ENCODE measurements around the gene KCTD19. TPM values are rescaled to one million over a fixed set of nuclear protein-coding genes. Genes with fewer than 3 reads are reported as not detected.

KCTD19 gene
- total RNA-seq, 4 donors from 2014 or later, result 0.09 TPM; not detected in 3

DNA sequence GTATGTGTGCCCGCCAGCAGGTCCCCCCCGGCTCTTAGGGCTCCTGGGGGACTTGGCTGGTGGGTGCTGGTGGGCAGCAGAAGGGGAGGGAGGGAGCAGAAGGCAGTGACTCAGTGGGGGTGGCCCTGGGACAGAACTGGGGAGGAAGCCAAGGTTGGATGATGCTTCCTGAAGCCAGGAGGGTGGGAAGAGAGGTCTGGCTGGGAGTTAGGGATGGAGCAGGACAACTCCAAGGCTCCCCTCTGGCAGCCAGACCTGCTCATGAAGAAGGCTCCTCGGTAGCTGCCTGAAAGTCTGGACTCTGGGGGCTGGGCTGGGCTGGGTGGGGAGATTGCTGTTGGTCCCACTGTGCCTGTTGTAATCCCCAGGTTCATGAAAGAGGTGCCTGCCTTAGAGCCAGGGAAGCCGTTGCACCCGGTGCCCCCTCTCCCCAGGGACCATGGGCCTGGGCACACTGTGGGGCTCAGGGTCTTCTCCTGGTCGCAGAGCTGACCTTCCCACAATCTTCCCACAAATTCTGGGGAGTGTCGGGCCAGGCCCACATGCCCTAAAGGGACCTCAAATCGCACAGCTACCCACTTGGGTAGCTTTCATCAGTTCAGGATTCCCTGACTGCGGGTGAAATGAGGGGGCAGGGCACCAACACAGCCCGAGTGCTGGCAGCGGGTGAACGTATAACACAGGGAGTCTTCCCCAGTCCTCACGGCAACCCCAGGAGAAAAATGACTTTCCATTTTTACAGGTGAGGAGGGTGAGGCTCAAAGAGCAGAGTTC, 48.4 kb downstream of the KCTD19 start:
- H3K36me3 ChIP-seq, result peaks cover 0 to 23% (median 6%) of the 10 kb centered on the region in 3 donors
- peak overlapping the region; percentile 53 to 83 (median 70) for H3K4me3 ChIP-seq
- H3K9me3 ChIP-seq, result no peaks in the 10 kb centered on the region
- WGBS, 2 donors, result 39% methylated on average over 11 of the region's 13 CpGs; no CpG with 5 or more reads in 1 of the 2 donors
- peak overlapping the region; percentile 46 to 83 (median 76) for H3K27ac ChIP-seq
- intact Hi-C loops (cut with DNase I), result no loop called here
- H3K4me1 ChIP-seq, result peaks cover 20 to 39% (median 23%) of the 10 kb centered on the region in 3 donors
- TF ChIP-seq POLR2A (IDR thresholded peaks at IDR 0.05), result no peak
- no peaks in the 10 kb centered on the region for H3K27me3 ChIP-seq
- no peak for DNase-seq

- intact Hi-C loops (cut with DNase I), result no loop called here
- peak overlapping the region; percentile 46 to 83 (median 76) for H3K27ac ChIP-seq
- WGBS, 2 donors, result 75 to 89% methylated on average over 3 of the region's 4 CpGs
- H3K9me3 ChIP-seq, result no peaks in the 10 kb centered on the region
- peaks cover 0 to 27% (median 6%) of the 10 kb centered on the region in 3 donors for H3K36me3 ChIP-seq
- TF ChIP-seq POLR2A (IDR thresholded peaks at IDR 0.05), result no peak
- TF ChIP-seq, protein P1, sequence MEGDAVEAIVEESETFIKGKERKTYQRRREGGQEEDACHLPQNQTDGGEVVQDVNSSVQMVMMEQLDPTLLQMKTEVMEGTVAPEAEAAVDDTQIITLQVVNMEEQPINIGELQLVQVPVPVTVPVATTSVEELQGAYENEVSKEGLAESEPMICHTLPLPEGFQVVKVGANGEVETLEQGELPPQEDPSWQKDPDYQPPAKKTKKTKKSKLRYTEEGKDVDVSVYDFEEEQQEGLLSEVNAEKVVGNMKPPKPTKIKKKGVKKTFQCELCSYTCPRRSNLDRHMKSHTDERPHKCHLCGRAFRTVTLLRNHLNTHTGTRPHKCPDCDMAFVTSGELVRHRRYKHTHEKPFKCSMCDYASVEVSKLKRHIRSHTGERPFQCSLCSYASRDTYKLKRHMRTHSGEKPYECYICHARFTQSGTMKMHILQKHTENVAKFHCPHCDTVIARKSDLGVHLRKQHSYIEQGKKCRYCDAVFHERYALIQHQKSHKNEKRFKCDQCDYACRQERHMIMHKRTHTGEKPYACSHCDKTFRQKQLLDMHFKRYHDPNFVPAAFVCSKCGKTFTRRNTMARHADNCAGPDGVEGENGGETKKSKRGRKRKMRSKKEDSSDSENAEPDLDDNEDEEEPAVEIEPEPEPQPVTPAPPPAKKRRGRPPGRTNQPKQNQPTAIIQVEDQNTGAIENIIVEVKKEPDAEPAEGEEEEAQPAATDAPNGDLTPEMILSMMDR (IDR thresholded peaks at IDR 0.05), result no peak
- no peak for DNase-seq
- peaks cover 20 to 39% (median 23%) of the 10 kb centered on the region in 3 donors for H3K4me1 ChIP-seq
- peak overlapping the region in 1 of 4 donors; percentile 78 for H3K4me3 ChIP-seq
- no peaks in the 10 kb centered on the region for H3K27me3 ChIP-seq
Measured at GRCh38 chr16:67277294-67277998, 49.1 kb downstream of the KCTD19 start.

- Histone ChIP-seq H3K27me3 (no peaks in the 10 kb centered on the region), H3K4me1 (peaks cover 20 to 37% (median 23%) of the 10 kb centered on the region in 3 donors), H3K27ac (no peak overlapping the region), H3K36me3 (peaks cover 0 to 30% (median 6%) of the 10 kb centered on the region in 3 donors), H3K4me3 (no peak overlapping the region), H3K9me3 (no peaks in the 10 kb centered on the region)
- no peak for TF ChIP-seq POLR2A (IDR thresholded peaks at IDR 0.05)
- TF ChIP-seq, protein P1 (IDR thresholded peaks at IDR 0.05), result no peak
- no peak for DNase-seq
- intact Hi-C loops (cut with DNase I), result no loop called here
- WGBS, 2 donors, result 87 to 88% methylated on average over 2 of the region's 2 CpGs
Measured at GRCh38 chr16:67275321-67275720, 51.2 kb downstream of the KCTD19 start.

- Histone ChIP-seq H3K36me3 (peaks cover 0 to 19% (median 3%) of the 10 kb centered on the region in 3 donors), H3K9me3 (no peaks in the 10 kb centered on the region), H3K4me1 (no peaks in the 10 kb centered on the region), H3K27me3 (no peaks in the 10 kb centered on the region), H3K4me3 (no peak overlapping the region), H3K27ac (no peak overlapping the region)
- intact Hi-C loops (cut with DNase I), result no loop called here
- WGBS, 2 donors, result 96 to 97% methylated on average over 3 to 4 of the region's 4 CpGs
- DNase-seq, result no peak
- no peak for TF ChIP-seq POLR2A (IDR thresholded peaks at IDR 0.05)
- TF ChIP-seq, protein P1 (IDR thresholded peaks at IDR 0.05), result no peak
Measured at GRCh38 chr16:67271446-67271845, 55.1 kb downstream of the KCTD19 start.

- 67 to 86% methylated on average over 1 to 8 of the region's 11 CpGs for WGBS, 2 donors
- no peak for DNase-seq
- Histone ChIP-seq H3K27ac (no peak overlapping the region), H3K4me1 (no peaks in the 10 kb centered on the region), H3K4me3 (no peak overlapping the region), H3K36me3 (peaks cover 0 to 15% (median 0%) of the 10 kb centered on the region in 3 donors), H3K27me3 (no peaks in the 10 kb centered on the region), H3K9me3 (no peaks in the 10 kb centered on the region)
- TF ChIP-seq POLR2A (IDR thresholded peaks at IDR 0.05), result no peak
- TF ChIP-seq, protein P1 (IDR thresholded peaks at IDR 0.05), result no peak
- intact Hi-C loops (cut with DNase I), result no loop called here
Measured at GRCh38 chr16:67270931-67271338, 55.6 kb downstream of the KCTD19 start.

Measured in esophagus squamous epithelium (tissue), 5 donors.